ENCODE results near the gene ABCG4.
"Not testable (repeated sequence)": the region's sequence is repeated elsewhere in the genome, so short reads cannot be mapped to it uniquely, and the experiment has no call there.

The ABCG4 gene

DNA sequence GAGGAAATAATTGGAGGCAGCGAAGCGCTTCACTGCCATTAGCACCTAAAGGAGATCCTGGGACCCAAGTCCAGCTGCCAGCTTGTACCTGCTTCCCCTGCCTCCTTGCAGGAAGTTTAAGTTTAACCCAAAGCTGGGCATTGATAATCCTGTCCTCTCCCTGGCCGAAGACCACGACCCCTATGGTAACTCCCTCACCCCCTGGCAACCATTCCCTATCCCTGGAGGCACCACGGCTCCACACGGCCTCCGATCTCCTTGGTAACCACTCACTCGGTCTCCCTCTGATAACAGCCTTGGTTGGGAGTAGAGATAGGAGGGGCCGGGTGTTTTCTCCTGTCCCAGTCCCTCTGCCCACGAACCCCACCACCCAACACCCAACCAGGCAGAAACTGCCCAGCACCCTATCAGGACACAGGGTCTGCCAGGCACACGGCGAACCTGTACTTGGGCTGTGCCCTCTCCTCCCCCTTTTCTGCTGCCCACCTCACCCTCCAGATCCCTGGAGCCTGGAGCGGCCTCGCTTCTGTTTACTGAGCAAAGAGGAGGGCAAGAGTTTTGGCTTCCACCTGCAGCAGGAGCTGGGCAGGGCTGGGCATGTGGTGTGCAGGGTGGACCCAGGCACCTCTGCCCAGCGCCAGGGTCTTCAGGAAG, 37.3 kb downstream of the ABCG4 start:
- DNase-seq = no peak

DNA sequence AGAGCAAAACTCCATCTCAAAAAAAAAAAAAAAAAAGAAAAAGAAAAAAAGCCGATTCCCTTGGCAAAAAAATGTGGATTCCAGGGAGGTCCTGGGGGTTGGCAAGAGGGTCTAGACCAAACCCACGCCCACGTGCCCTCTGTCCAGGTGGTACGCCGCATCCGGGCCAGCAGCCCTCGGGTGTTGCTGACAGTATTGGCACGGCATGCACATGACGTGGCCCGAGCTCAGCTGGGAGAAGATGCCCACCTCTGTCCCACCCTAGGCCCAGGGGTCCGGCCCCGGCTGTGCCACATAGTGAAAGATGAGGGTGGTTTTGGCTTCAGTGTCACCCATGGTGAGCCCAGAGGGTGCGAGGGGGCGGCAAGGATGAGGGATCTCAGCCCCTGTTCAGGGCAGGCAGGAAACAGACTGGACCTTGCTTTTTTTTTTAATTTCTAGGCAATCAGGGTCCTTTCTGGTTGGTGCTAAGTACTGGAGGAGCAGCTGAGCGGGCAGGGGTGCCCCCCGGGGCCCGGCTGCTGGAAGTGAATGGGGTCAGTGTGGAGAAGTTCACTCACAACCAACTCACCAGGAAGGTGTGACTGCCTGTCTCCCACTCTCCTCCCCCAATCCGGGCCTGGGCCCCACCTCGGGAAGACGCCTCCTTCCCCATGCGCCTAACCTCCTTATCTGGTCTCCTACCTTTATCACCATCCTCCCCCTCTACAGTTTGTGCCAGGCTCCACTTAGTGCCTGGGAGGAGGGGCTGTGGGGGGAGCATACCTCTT, 38.5 kb downstream of the ABCG4 start:
- DNase-seq = no peak

DNA sequence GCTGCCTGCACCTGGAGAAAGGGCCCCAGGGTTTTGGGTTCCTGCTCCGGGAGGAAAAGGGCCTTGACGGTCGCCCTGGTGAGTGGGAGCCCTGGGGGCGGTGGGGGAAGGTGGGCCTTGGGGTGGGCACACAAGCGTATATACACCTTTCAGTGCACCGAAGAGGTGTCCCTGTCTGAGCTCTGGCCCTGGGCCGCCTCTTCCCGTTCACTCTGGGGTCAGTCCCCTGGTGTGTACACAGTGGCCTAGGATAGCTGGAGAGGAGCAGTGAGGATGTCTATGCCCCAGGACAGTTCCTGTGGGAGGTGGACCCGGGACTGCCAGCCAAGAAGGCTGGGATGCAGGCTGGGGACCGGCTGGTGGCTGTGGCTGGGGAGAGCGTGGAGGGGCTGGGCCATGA, 39.2 kb downstream of the ABCG4 start:
- no peak for DNase-seq

DNA sequence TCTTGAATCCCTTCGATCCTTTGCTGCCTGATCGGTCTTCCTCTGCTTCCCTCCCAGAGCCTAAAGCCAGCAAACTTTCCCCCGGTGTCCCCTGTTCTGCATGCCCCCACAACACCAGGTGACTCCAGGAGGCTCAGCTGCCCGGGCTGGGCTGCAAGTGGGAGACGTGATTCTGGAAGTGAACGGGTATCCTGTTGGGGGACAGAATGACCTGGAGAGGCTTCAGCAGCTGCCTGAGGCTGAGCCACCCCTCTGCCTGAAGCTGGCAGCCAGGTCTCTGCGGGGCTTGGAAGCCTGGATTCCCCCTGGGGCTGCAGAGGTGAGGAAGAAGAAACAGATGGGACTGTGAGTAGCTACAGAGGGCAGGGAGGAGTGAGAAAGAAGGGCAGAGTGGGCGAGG, 40.0 kb downstream of the ABCG4 start:
- no peak for DNase-seq

DNA sequence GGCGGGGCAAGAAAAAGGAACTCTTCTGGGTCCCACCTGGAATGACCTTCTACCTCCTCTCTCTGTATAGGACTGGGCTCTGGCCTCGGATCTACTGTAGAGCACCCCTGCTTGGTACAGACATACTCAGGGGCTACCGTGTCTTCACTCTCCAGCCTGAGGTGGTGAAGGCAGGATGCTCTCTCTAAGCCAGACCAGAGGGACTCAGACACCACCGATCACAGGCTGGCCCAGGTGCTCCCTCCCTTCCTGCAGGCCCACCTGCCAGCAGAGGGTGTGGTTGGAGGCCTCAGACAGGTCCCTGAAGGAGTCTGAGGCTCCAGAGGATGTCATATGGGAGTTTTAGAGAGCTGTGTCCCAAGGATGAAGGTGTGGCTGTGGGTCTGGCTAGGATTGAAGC, 40.5 kb downstream of the ABCG4 start:
- no peak for DNase-seq

DNA sequence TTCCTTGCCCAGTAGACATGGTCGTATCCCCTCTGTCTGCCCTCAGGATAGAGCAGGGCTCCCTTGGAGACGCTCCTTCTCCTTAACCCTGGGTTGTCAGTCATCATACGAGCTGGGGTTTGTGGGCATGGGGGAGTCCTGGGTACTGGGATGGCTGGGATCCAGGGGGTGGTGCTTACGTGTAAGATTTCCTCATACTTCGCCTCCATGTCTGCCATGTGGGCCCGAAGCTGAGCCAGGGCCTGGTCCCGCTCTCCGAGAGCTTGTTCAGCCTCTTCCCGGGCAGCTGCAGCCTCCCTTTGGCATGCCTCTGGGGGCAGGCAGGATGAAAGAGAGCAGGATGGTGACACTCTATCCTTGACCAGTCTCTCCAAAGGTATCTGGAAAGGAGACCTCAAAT, 41.7 kb downstream of the ABCG4 start:
- DNase-seq = no peak

DNA sequence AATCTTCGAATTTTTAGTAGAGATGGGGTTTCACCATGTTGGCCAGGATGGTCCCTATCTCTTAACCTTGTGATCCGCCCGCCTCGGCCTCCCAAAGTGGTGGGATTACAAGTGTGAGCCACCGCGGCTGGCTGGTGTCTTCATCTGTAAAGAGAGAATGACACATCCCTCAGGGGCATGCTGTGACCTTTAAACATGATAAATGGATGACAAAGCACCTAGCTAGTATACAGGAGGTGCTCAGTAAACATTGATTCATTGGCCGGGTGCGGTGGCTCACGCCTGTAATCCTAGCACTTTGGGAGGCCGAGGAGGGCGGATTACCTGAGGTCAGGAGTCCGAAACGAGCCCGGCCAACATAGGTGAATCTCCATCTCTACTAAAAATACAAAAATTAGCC, 42.4 kb downstream of the ABCG4 start:
- DNase-seq = not testable (repeated sequence)

DNA sequence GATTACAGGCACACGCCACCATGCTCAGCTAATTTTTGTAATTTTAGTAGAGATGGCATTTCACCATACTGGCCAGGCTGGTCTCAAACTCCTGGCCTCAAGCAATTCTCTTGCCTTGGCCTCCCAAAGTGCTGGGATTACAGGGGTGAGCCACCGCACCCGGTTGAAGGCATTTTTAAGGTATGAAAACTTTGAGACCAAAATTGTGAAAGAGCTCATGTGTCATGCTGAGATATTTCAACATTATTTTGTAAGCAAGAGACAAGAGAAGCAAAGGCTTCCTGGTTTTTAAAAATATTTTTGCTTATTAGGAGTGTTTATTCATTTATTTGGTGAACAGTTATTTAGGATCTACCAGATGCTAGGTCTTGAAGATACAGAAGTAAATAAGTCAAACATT, 43.3 kb downstream of the ABCG4 start:
- no peak for DNase-seq

DNA sequence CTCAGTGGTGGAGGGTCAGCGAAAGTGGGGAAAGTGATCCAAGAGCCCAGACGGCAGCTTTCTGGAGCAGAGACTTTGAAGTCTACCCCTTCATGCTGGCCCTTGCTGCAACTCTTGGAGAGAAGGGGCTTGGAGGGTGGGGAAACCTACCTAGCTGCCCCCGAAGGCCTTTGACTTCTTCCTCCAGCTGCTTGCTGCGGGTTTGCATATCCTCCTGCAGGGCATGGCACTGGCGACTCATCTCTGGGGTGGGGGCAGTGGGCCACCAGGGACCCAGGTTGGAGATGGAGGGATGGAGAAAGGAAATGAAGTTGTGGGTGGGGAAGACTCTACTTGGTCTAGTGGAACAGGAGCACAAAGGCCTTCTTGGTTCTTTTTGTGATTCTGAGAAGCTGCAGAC, 44.1 kb downstream of the ABCG4 start:
- DNase-seq = no peak

DNA sequence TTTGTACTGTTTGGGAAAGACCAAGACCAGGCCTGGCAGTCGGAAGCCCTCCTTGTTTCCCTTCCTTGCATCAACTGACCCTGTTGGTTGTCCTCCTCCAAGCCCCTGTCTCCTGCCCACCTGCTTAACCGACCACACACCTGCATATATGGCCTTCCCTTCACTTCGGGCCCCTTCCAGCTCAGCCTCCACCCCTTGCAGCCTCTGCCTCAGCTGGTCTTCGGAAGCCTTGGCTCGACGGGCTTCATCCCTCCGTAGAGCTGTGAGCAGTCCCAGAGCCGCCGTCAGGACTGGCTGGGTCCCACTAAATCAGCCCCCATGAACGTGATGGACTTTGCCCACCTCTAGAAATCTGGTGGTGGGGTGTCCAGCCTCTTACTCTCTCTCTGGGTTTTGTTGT, 44.8 kb downstream of the ABCG4 start:
- no peak for DNase-seq

DNA sequence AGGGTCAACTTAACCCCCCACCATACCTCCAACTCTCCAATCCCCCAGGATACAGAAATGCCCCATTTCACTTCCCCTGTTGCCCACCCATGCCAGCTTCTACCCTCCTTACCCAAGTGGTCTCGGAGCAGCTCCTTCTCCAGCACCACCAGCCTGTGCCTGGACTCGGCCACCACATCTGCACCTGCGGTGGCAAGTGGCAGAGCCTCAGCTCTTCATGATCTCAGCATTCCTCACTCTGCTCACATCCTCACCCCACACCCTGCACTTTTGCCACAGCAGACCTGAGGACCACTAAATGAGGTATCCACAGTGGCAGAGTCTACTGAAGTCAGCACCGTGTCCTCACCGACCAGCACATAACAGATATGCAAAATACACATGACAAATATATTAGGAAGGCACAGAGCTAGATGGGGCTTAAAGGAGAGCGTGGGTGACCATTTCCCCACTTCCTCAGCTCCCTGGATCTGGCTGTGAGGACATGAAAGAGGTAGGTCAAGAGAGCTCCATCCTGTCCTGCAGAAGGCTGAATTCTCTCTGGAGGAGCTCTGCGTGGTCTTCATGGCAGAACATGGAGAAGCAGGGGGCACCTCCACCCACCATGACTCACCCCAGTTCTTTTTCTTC, 46.1 kb downstream of the ABCG4 start:
- DNase-seq = no peak

DNA sequence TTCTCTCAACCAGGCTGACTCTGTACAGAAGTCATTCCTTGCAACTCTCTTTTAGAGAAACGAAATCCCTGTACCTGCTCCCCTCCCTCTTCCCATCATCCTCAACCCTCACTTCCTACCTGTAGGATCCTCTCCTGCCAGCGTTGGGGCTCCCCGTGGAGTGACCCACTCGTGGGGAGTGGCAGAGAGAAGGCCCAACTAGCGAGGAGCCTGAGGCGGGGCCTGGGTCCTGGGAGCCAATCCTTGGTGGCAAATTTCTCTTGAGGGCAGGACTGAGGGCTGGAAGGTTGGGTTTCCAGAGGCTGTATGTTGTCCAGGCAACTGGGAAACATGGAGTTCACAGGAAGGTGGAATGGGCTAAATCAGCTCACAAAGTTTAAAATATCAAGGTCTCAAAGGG, 46.8 kb downstream of the ABCG4 start:
- no peak for DNase-seq

DNA sequence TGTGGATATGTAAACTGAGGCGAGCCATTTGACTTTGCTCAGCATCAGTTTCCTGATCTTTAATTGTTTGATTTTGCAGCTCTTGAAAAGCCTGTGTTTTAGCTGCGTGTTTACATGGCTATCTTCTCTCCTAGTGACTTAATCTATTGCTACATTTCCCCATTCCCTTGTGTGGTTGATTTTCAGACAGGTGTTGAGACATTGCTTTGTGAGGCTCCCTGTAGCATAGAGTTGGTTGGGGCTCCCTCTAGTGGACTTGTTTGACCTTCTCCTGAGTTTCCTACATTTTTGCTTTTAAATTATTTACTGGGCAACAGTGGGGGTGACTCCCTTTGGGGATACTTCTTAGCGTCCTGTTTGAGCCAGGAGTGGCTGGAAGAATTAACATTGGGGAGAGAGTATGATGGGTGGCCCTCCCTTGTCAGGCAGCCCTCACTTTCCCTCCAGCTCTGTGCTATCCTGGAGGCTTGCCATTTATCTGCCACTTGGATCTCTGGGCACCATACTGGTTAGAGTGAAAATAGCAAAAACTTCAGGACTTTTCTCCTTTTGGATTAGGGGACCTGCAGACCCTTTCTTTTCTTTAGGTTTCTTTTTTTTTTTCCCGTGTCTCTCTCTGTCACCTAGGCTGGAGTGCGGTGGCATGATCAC, 48.1 kb downstream of the ABCG4 start:
- peak; percentile 90 for DNase-seq

DNA sequence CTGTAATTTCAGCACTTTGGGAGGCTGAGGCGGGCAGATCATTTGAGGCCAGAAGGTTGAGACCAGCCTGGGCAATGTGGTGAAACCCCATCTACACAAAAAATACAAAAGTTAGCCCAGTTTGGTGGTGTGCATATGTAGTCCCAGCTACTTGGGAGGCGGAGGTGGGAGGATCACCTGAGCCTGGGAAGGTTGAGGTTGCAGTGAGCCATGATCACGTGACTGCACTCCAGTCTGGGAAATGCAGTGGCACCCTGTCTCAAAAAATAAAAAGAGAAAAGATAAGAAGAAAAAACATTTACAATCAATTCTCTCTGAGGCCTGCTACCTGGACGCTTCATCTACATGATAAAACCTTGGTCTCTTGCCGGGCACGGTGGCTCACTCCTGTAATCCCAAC, 50.1 kb downstream of the ABCG4 start:
- DNase-seq = no peak

DNA sequence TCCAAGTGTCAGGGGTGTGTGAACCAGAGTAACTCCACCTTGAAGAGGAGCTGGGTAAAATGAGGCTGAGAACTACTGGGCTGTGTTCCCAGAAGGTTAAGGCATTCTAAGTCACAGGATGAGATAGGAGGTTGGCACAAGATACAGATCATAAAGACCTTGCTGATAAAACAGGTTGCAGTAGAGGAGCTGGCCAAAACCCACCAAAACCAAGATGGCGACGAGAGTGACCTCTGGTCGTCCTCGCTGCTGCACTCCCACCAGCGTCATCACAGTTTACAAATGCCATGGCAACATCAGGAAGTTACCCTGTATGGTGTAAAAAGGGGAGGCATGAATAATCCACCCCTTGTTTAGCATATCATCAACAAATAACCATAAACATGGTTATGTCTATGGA, 52.4 kb downstream of the ABCG4 start:
- DNase-seq = not testable (repeated sequence)

DNA sequence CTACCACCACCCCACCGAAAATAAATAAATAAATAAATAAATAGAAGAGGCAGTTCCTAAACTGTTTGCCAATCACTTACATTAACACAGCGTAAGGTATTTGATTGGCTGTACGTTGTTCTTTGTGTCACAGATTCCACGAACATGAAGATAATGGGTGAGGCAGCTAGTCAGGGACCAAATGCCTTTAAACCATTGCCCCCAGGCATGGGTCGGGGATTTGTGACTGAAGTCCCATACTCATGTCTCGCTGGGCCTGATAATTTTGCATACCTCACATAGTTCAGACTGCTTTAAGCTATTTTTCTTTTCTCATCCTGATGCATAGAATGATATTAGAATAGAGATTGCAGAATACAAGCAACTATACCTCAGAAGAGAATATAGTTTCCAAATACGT, 53.7 kb downstream of the ABCG4 start:
- DNase-seq = no peak

DNA sequence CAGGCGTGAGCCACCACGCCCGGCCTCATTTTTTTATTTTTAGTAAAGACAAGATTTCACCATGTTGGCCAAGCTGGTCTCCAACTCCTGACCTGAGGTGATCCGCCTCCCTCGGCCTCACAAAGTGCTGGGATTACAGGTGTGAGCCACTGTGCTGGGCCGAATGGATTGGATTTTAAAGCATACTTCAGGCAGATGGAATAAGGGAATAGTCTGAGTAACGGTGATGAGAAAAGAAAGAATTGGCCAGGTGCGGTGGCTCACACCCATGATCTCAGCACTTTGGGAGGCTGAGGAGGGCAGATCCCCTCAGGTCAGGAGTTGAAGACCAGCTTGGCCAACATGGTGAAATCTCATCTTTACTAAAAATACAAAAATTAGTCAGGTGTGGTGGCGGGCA, 55.2 kb downstream of the ABCG4 start:
- DNase-seq = no peak

DNA sequence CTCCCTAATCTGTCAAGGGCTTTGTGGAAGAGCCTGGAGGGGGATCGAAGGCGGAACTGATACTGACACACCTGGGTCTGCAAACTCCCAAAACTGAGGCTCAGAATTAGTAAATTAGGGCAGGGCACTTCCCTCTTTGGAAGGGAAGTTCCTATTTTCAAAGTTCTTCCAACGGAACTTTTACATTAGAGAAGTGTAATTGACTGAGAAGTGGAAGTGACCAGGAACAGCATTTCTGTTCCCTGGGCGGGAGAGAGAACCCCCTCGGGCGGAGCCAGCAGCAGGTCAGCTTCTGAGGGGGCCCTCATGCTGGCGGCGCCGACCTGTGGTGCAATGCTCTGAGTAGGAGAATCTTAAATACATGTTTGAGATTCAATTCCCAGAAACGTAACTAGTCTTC, 56.2 kb downstream of the ABCG4 start:
- DNase-seq = no peak

DNA sequence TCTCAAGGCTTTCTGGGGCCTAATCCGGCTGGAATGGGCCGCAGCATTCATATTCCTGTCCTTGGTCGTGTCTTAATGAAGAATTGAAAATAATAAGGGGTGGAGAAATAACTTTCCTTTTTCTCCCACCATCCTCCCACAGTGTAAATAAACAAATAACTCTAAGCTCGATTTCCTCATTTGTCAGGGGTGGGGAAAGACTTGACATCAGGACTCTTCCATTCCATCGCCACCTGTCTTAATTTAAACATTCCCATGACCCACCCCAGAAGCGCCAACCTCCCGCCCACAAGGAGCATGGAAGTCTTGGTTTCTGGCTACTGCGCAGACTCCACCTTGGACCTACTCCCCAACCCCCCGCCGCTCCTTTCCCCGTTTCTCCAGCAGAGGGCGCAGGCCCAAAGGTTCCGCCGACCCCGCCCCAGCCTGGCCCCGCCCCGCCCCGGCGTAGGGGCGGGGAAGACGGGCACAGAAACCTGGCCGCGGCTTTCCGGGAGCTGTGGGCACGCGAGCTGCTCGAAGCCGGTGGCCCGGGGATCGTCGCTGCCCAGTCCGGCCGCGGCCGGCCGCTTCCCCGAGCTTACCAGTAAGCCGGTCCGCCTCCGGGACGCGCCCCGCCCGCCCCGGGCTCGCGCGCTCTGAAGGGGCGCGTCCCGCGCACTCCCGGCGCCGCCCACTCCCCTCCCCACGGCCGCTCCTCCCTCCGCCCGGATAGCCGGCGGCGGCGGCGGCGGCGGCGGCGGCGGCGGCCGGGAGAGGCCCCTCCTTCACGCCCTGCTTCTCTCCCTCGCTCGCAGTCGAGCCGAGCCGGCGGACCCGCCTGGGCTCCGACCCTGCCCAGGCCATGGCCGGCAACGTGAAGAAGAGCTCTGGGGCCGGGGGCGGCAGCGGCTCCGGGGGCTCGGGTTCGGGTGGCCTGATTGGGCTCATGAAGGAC, 57.0 kb downstream of the ABCG4 start, which contains the start of gene CBL:
TSS of gene CBL (plus strand) at position 766 of the 937 bp plus-strand sequence. CDS start at position 845, 79 bp downstream.
- peak; percentile 97 for DNase-seq

DNA sequence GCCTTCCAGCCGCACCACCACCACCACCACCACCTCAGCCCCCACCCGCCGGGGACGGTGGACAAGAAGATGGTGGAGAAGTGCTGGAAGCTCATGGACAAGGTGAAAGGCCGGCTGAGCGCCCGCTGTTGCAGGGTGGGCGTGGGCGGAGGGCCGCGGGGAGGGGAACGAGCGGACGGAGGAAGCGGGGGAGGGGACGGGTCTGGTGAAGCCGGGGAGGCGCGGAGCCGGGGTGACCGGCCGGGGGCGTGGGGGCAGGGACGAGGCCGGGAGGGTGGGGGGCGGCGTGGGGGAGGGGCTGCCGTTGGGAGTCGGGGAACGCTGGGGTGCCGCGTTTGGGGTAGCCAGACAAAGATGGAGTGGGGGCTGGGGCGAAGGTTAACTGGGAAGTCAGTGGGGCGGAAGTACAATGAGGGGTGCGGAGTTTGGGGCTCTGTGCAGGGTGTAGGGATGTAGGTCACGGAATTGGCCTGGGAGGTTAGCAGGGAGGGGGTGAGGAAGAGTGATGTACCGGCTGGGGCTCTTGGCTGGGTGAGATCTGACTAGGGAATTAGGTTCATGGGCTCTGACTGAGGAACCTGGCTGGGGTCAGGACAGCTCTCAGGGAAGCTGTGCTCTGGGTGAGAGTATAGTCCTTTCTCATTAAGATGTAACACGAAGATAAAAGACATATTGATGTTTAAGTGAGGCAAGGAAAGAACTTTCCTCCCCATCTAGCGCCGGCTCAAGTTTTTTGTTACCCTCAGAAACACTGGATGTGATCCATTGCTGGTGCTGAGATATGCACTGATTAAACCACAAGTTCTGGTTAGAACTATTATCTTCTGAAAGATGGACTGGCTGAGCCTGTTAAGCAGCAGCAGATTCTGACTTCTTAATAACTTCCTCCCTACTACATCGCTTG, 57.9 kb downstream of the ABCG4 start:
- peak; percentile 50 for DNase-seq

DNA sequence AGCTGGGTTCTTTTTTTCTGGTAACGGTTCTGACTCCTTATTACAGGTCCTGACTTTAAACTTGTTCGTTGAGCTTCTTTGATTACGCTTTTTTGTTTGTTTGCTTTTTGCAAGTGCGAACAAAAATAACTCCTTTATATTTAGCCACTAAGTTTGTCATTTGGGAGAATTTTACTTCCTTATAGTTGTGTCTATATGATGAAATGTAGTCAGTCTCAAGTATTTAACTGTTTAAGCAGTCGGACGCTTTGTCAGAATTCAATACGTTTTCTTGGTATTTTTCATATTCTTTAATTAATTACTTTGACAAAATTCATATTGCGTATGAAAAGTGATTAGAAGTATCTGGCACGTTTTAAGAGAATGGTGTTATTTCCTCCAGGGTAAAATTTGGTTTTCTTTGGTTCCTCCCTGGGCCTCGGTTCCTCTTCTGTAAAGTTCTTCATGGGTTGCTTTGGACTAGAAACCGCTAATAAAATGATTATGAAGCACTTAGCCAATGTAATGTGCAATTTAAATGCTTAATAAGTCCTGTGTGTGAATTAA, 58.6 kb downstream of the ABCG4 start:
- no peak for DNase-seq

All from NCI-H1105 (cell line).